Spleen (tissue), 11 donors: Measurements from ENCODE around the gene KCNG2. TPM values are rescaled to one million over a fixed set of nuclear protein-coding genes. Genes with fewer than 3 reads are reported as not detected.

Source experiments
- DNase-seq: peaks from one replicate; pipeline ENCODE4 v3.0.0-alpha.2; 2020
- H3K27ac ChIP-seq, 8 donors: fragments of 200-600 bp; sonication (generic) in 7 of 8; 1 replicate in 4 of 8; 2 replicates in 4 of 8; pipeline versions ENCODE4 v1.5.0 to v1.8.0; 2016 to 2021; ENCODE audit warnings: inconsistent platforms in 4 of 8, mild to moderate bottlenecking in 4 of 8, moderate library complexity in 1 of 8
- H3K27me3 ChIP-seq, 7 donors: fragments of 200-600 bp; sonication (generic) in 6 of 7; replicated peaks in 1 of 7; 1 replicate in 4 of 7; 2 replicates in 3 of 7; pipeline versions ENCODE4 v1.5.0 to v1.8.0; 2016 to 2021; ENCODE audit warnings: inconsistent platforms in 3 of 7, mild to moderate bottlenecking in 1 of 7
- H3K36me3 ChIP-seq, 6 donors: fragments of 200-600 bp; sonication (generic) in 5 of 6; 1 replicate in 4 of 6; 2 replicates in 2 of 6; pipeline versions ENCODE4 v1.5.0 to v1.8.0; 2016 to 2021; ENCODE audit warnings: inconsistent platforms in 2 of 6
- H3K4me1 ChIP-seq, 6 donors: fragments of 200-600 bp; sonication (generic) in 5 of 6; 1 replicate in 3 of 6; 2 replicates in 3 of 6; pipeline versions ENCODE4 v1.5.0 to v1.8.0; 2016 to 2021; ENCODE audit warnings: inconsistent platforms in 3 of 6
- H3K4me3 ChIP-seq, 8 donors: fragments of 200-600 bp; sonication (generic) in 7 of 8; 1 replicate in 4 of 8; 2 replicates in 4 of 8; pipeline versions ENCODE4 v1.5.0 to v1.8.0; 2016 to 2021; ENCODE audit warnings: inconsistent platforms in 4 of 8, mild to moderate bottlenecking in 4 of 8, moderate library complexity in 2 of 8
- H3K9me3 ChIP-seq, 8 donors: fragments of 200-600 bp; sonication (generic) in 7 of 8; 1 replicate in 4 of 8; 2 replicates in 4 of 8; pipeline versions ENCODE4 v1.5.0 to v1.8.0; 2016 to 2021; ENCODE audit warnings: inconsistent platforms in 4 of 8
- CTCF ChIP-seq, 11 experiments: fragments of 200-600 bp in 7 of 11; fragments of 450-650 bp in 4 of 11; sonication (generic) in 4 of 11; IDR thresholded peaks in 8 of 11; conservative IDR thresholded peaks in 3 of 11; 1 replicate in 7 of 11; 2 replicates in 4 of 11; pipeline versions ENCODE4 v1.4.0 to v1.8.0; 2016 to 2021; ENCODE audit warnings: antibody characterized with exemption in 11 of 11, inconsistent platforms in 4 of 11, mild to moderate bottlenecking in 1 of 11
- POLR2A ChIP-seq, 3 donors: fragments of 450-650 bp; IDR thresholded peaks; one replicate each; pipeline ENCODE4 v1.5.1; 2017; ENCODE audit warnings: antibody characterized with exemption in 3 of 3, mild to moderate bottlenecking in 1 of 3
- POLR2AphosphoS5 ChIP-seq, 3 donors: sonication (generic); formaldehyde crosslinking; IDR thresholded peaks; one replicate each; pipeline ENCODE4 v1.5.1; 2017; ENCODE audit warnings: antibody characterized with exemption in 3 of 3
- WGBS, 5 donors: extraction: QIAGEN DNeasy Blood & Tissue Kit in 3 of 5; methylation state at CpG; one replicate each; pipeline versions ENCODE4 v1.1.5 to v1.1.7; 2013 to 2018; 5-methylcytosine and 5-hydroxymethylcytosine counted together
- intact Hi-C: fragments of 100-400 bp; cut with DNase I; formaldehyde crosslinking; loops from one replicate; pipeline ENCODE4 v1.15.0; 2023; ENCODE audit warnings: low total_unique reads
- polyA plus RNA-seq, 3 donors: library from polyadenylated mRNA; stranded (reverse); fragments of 200-250 nt; gene quantifications; one replicate each; pipeline ENCODE4 v1.2.1, GENCODE V29; 2013
- total RNA-seq, 7 donors: library from RNA; depleted of rRNA in 3 of 7; stranded (reverse); fragments of >200 nt in 3 of 7; fragmentation: NEBNext Ultra II Directional in 4 of 7; extraction: Animal tissue kit (Norgen Biotek cat#: 25700) in 4 of 7; gene quantifications; one replicate each; pipeline versions ENCODE4 v1.1.0 to v1.2.1, GENCODE V29; 2016 to 2021
- donor health status: healthy with polysubstance abuse.
- donor health status: DM: no; HTN: no; CAD: no; lungs with moderate emphysema.
- donor health status: DM: no; HTN: no; CAD: no.
- donor health status: Bipolar disorder and iron deficiency.
- donor health status: healthy.
- donor health status: DM: no; HTN: no; CAD: no.
- donor health status: DM: yes; HTN: yes; CAD: no.

Gene KCNG2
- total and polyA plus RNA-seq, 10 donors: 0.15 to 3.2 (median 0.38) TPM; not detected in 1

GRCh38 chr18:79819064-79819967, 21.6 kb downstream of the KCNG2 start:
- Histone ChIP-seq H3K4me1 (peaks cover 6 to 30% (median 20%) of the 10 kb centered on the region in 6 donors), H3K27me3 (peaks cover 0 to 28% (median 0%) of the 10 kb centered on the region in 7 donors), H3K27ac (peak overlapping the region in 5 of 8 donors; percentile 15 to 71 (median 42)), H3K4me3 (peak overlapping the region in 1 of 8 donors; percentile 21), H3K36me3 (no peaks in the 10 kb centered on the region), H3K9me3 (no peaks in the 10 kb centered on the region)
- intact Hi-C loops: no loop called here
- TF ChIP-seq CTCF (IDR thresholded peaks at IDR 0.05 in 8 of 11, conservative IDR thresholded peaks at IDR 0.05 in 3 of 11): no peak
- TF ChIP-seq POLR2AphosphoS5 (IDR thresholded peaks at IDR 0.05): no peak
- no peak for TF ChIP-seq POLR2A (IDR thresholded peaks at IDR 0.05)
- peak; percentile 83 for DNase-seq
- WGBS, 5 donors: 73 to 81% (median 76%) methylated on average over 22 to 26 of the region's 26 CpGs

GRCh38 chr18:79819968-79820351, 22.2 kb downstream of the KCNG2 start:
- WGBS, 5 donors: 25 to 38% (median 35%) methylated on average over 14 of the region's 14 CpGs

GRCh38 chr18:79823120-79823519, 25.4 kb downstream of the KCNG2 start:
- Histone ChIP-seq H3K4me1 (peaks cover 6 to 46% (median 25%) of the 10 kb centered on the region in 6 donors), H3K36me3 (no peaks in the 10 kb centered on the region), H3K27ac (peak overlapping the region in 1 of 8 donors; percentile 44), H3K9me3 (no peaks in the 10 kb centered on the region), H3K27me3 (peaks cover 0 to 18% (median 0%) of the 10 kb centered on the region in 7 donors), H3K4me3 (no peak overlapping the region)
- TF ChIP-seq POLR2AphosphoS5 (IDR thresholded peaks at IDR 0.05) (no peak), CTCF (IDR thresholded peaks at IDR 0.05 in 8 of 11, conservative IDR thresholded peaks at IDR 0.05 in 3 of 11) (no peak), POLR2A (IDR thresholded peaks at IDR 0.05) (no peak)
- no peak for DNase-seq
- WGBS, 5 donors: 70 to 83% (median 75%) methylated on average over 12 of the region's 12 CpGs
- intact Hi-C loops: no loop called here

More at GRCh38 chr18:79819968-79820351, 22.2 kb downstream of the KCNG2 start:
- peak; percentile 85 for DNase-seq
- peaks cover 0 to 24% (median 0%) of the 10 kb centered on the region in 7 donors for H3K27me3 ChIP-seq
- H3K36me3 ChIP-seq: no peaks in the 10 kb centered on the region
- peaks cover 6 to 35% (median 20%) of the 10 kb centered on the region in 6 donors for H3K4me1 ChIP-seq
- peak overlapping the region in 5 of 8 donors; percentile 15 to 71 (median 42) for H3K27ac ChIP-seq
- peak overlapping the region in 1 of 8 donors; percentile 21 for H3K4me3 ChIP-seq
- no peaks in the 10 kb centered on the region for H3K9me3 ChIP-seq
- TF ChIP-seq POLR2AphosphoS5 (IDR thresholded peaks at IDR 0.05): peak; percentile 36 to 79 (median 52)
- no peak for TF ChIP-seq POLR2A (IDR thresholded peaks at IDR 0.05)
- no peak for TF ChIP-seq CTCF (IDR thresholded peaks at IDR 0.05 in 8 of 11, conservative IDR thresholded peaks at IDR 0.05 in 3 of 11)
- intact Hi-C loops: no loop called here

GRCh38 chr18:79825913-79826312, 28.2 kb downstream of the KCNG2 start:
- 68 to 77% (median 72%) methylated on average over 20 to 26 of the region's 26 CpGs for WGBS, 5 donors
- H3K27ac ChIP-seq: peak overlapping the region in 2 of 8 donors; percentile 10 to 65
- peak; percentile 91 for DNase-seq
- H3K36me3 ChIP-seq: no peaks in the 10 kb centered on the region
- peak overlapping the region in 1 of 8 donors; percentile 21 for H3K4me3 ChIP-seq
- no peak for TF ChIP-seq POLR2A (IDR thresholded peaks at IDR 0.05)
- TF ChIP-seq POLR2AphosphoS5 (IDR thresholded peaks at IDR 0.05): peak in 2 of 3 donors; percentile 15 to 62
- peaks cover 0 to 8% (median 0%) of the 10 kb centered on the region in 7 donors for H3K27me3 ChIP-seq
- H3K4me1 ChIP-seq: peaks cover 0 to 20% (median 5%) of the 10 kb centered on the region in 6 donors
- intact Hi-C loops: no loop called here
- H3K9me3 ChIP-seq: no peaks in the 10 kb centered on the region
